GM12864 (cell line): ENCODE results near the gene IQCK.

ENCODE experiments used
- DNase-seq: peaks from one replicate; pipeline ENCODE4 v3.0.0-alpha.2; 2011; ENCODE audit warnings: low read depth
- H3K4me3 ChIP-seq: 2 replicates; pipeline ENCODE4 v1.5.1; 2011; ENCODE audit warnings: mild to moderate bottlenecking, low read depth, low read length, control low read depth
- TF ChIP-seq, protein P1 (sequence below): IDR thresholded peaks from 2 replicates; pipeline ENCODE4 v1.5.1; 2011; ENCODE audit warnings: low read depth, mild to moderate bottlenecking, moderate library complexity, low read length, control low read depth, inconsistent platforms; ENCODE audit errors: missing control alignments

Gene IQCK

DNA sequence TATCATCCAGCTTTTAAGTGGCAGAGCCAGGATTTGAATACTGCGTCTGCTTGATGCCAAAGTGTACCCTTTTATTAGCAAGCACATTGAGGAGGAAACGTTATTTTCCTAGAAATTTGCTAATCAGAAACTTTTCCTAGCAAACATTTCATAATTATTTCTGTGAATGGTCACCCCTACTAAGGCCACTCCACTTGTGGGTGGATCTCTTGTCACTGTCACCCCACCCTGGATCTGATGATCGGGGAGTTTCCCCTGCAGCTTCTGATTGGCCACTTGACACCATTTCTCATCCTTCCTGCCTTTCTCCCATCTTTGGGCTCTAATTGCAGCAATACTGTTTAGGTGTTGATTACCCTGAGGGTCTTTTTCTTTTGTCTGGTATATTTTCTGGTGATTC is 130.7 kb downstream of the IQCK start:
- no peak overlapping the region for H3K4me3 ChIP-seq
- no peak for DNase-seq
- TF ChIP-seq, protein P1, sequence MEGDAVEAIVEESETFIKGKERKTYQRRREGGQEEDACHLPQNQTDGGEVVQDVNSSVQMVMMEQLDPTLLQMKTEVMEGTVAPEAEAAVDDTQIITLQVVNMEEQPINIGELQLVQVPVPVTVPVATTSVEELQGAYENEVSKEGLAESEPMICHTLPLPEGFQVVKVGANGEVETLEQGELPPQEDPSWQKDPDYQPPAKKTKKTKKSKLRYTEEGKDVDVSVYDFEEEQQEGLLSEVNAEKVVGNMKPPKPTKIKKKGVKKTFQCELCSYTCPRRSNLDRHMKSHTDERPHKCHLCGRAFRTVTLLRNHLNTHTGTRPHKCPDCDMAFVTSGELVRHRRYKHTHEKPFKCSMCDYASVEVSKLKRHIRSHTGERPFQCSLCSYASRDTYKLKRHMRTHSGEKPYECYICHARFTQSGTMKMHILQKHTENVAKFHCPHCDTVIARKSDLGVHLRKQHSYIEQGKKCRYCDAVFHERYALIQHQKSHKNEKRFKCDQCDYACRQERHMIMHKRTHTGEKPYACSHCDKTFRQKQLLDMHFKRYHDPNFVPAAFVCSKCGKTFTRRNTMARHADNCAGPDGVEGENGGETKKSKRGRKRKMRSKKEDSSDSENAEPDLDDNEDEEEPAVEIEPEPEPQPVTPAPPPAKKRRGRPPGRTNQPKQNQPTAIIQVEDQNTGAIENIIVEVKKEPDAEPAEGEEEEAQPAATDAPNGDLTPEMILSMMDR, result no peak

DNA sequence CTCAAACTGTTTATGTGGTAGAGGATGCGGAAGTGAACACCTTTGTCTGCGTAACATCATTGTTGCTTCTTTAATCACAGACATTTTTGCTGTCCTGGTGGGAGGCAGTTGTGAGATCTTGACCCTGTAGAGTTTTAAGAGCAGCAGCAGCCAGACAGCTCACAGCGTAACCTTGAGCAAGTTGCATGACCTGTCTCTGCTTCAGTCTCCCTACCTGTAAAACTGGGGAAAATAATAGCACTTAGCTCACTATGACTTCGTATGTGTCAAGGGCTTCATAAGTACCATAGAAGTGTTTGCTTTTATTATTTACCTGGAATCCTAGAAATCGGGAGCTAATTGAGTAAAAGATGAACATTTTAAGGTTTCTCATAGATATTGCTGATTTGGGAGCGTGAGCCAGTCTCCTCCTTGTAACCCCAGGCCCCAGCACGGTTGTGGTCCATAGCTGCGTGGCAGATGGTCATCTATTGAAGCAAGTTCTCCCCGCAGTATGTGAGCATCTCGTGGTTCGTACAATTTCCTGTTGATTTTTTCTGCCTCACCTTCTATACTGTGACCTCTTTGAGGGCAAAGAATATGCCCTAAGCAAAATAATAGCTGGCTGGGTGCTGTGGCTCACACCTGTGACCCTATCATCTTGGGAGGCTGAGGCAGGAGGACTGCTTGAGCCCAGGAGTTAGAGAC is 132.2 kb downstream of the IQCK start:
- H3K4me3 ChIP-seq, result no peak overlapping the region
- TF ChIP-seq, protein P1, result no peak
- no peak for DNase-seq

DNA sequence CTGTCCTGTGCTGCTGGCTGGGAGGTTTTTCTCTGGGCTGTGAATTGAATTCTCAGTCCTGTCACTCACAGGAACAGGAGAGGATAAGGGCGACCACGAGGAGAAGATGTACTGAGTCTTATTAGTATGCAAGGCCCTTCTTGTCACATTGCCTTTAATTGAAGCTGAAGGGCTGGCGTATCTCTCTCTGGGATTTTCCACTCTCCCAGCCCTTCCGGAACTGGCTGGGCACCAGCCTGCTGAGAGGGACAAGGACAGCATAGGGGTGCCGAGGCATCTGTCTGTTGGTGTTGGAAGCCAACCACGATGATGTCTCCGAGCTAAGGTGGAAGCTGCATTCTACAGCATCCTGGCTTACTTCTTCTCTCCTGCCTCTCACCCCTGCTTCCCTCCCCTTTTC is 133.4 kb downstream of the IQCK start:
- H3K4me3 ChIP-seq, result no peak overlapping the region
- no peak for DNase-seq
- TF ChIP-seq, protein P1, result no peak

DNA sequence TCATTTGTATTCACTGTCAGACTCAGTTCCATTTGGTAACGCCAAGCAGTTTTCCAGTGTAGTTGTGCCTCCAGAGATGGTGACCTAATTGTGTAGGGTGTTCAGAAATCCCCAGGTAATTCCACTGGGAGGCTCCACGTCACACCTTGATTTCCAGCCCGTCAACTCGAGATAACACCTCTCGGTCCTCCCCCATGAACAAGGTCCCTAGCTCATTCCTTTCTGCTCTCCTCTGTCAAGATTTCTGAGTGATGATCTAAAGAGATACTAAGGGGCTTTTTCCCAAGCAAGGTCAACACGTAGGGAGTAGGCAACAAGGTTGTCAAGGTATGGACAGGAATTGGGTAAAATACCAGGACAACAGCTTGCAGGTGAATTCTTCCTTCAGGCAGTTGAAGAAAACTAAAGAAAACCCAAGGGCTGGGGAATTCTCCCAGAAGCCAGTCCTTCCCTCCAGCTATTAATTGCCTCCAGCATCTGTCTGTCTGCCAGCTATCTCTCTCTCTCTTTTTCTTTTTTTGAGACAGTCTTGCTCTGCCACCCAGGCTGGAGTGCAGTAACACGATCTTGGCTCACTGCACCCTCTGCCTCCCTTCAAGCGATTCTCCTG is 135.2 kb downstream of the IQCK start:
- no peak for DNase-seq
- TF ChIP-seq, protein P1, result no peak
- H3K4me3 ChIP-seq, result no peak overlapping the region

DNA sequence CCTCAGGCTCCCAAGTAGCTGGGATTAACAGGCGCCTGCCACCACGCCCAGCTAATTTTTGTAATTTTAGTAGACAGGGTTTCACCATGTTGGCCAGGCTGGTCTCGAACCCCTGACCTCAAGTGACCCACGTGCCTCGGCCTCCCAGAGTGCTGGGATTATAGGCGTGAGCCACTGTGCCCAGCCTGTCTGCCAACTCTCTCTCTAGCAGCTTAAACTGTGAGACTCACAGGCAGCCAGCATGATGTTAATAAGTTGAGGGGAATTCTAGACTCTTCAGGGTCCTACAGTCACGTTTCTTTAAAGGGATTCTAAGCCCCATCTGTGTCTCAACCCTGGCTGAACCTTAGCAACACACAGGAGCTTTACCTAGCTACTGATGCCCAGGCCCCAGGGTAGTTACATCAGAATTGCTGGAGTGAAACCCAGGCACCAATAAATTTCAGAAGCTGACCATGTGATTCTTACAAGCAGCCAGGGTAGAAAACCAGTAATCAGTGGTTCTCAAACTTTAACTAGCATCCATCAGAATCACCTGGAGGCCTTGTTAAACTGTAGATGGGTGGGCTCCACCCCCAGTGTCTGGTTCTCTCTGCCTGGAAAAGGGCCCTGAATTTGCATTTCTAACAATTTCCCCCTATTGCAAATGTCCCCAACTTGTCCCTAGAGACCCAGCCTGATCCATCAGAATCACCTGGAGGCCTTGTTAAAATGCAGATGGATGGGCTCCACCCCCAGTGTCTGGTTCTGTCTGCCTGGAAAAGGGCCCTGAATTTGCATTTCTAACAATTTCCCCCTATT is 135.9 kb downstream of the IQCK start:
- no peak for DNase-seq
- no peak overlapping the region for H3K4me3 ChIP-seq
- TF ChIP-seq, protein P1, result no peak

DNA sequence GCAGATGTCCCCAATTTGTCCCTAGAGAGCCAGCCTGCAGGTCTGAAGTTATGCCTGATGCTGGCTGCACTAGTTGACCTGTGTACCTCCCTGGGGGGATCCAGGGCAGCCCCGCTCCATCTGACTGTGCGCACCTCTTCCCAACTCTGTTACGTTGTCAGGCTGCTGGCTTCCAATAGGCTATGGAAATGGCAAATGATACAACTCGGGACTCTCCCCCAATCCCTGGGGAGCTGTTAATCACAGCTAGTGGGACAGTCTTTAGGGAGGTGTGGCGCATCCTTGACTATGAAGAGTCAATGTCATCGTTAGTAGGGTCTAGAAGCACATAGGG is 136.4 kb downstream of the IQCK start:
- TF ChIP-seq, protein P1, result no peak
- no peak overlapping the region for H3K4me3 ChIP-seq
- DNase-seq, result no peak
